GM23248 (cell line): Measurements from ENCODE around the gene CEP152.

Experiments used
- EZH2 ChIP-seq: fragments of 200-600 bp; sonication (generic); IDR thresholded peaks from 2 replicates; pipeline ENCODE4 v1.6.1; 2018; ENCODE audit warnings: antibody characterized with exemption, mild to moderate bottlenecking; ENCODE audit not compliant: insufficient read depth, poor library complexity, severe bottlenecking
- EZH2phosphoT487 ChIP-seq: fragments of 200-600 bp; sonication (generic); IDR thresholded peaks from 2 replicates; pipeline ENCODE4 v1.6.1; 2018; ENCODE audit warnings: antibody characterized with exemption, moderate library complexity, mild to moderate bottlenecking, low read depth; ENCODE audit not compliant: insufficient read depth

DNA sequence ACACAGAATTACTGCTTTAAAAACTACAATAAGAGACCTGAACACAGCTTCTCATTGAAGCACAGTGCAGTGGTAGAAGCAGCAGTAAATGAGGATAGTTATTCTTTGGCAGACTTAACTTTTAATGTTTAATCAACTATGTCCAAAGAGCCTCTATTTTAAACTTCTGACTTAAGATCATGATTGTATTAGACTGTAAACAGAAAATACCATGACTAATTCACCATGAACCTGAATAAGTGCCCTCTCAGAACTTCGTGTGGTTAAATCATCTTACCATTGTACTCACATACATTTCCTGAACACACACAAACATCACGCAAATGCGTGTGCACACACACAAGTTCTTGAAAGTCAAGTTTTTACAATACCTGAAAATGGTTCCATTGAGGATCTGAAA is 13.9 kb downstream of the CEP152 start:
- TF ChIP-seq EZH2 (no peak), EZH2phosphoT487 (no peak)
